ENCODE measurements around the gene EGFLAM.

Gene EGFLAM

GRCh38 chr5:38258319-38259061 is at the start of gene EGFLAM:
Gene EGFLAM, plus strand, starts transcription at chr5:38258559. Its CDS starts 196 bp downstream, at chr5:38258755.
- DNase-seq: peak; percentile 15

- no peak for DNase-seq
Measured at GRCh38 chr5:38208782-38209378, 49.5 kb upstream of the EGFLAM start.

GRCh38 chr5:38210676-38211353 is 47.5 kb upstream of the EGFLAM start:
- no peak for DNase-seq

DNA sequence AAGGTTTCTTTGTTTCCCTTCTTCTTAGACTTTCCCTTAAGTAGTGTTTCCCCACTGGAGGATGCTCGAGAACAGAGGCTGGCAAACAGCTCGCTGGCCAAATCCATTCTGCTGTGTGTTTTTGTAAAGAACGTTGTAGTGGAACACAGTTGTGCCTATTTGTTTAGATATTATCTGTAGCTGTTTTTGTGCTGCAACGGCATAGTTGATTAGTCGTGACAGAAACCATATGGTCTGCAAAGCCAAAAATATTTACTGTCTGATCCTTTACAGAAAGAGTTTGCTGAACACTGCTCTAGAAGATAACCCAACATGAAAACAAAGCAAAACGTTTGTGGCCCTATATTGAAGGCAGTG is 47.0 kb upstream of the EGFLAM start:
- no peak for DNase-seq

- no peak for DNase-seq
Measured at GRCh38 chr5:38212307-38212706, 46.1 kb upstream of the EGFLAM start.

- no peak for DNase-seq
Measured at GRCh38 chr5:38226091-38226490, 32.3 kb upstream of the EGFLAM start.

GRCh38 chr5:38228914-38229313 is 29.4 kb upstream of the EGFLAM start:
- DNase-seq: no peak

DNA sequence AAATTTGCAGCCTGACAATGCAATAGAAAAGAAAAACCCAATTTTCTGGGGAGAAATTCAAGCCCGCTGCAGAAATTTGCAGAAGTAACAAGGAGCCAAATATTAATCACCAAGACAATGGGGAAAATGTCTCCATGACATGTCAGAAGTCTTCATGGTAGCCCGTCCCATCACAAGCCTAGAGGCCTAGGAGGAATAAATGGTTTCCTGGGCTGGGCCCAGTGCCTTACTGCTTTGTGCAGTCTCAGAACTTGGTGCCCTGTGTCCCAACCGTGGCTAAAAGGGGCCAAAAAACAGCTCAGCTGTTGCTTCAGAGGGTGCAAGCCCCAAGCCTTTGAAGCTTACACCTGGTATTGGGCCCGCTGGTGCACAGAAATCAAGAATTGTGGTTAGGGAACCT is 23.6 kb upstream of the EGFLAM start:
- no peak for DNase-seq

- DNase-seq: no peak
Measured at GRCh38 chr5:38237681-38238080, 20.7 kb upstream of the EGFLAM start.

- DNase-seq: no peak
Measured at GRCh38 chr5:38240212-38240611, 18.1 kb upstream of the EGFLAM start.

GRCh38 chr5:38241655-38242054 is 16.7 kb upstream of the EGFLAM start:
- DNase-seq: no peak

DNA sequence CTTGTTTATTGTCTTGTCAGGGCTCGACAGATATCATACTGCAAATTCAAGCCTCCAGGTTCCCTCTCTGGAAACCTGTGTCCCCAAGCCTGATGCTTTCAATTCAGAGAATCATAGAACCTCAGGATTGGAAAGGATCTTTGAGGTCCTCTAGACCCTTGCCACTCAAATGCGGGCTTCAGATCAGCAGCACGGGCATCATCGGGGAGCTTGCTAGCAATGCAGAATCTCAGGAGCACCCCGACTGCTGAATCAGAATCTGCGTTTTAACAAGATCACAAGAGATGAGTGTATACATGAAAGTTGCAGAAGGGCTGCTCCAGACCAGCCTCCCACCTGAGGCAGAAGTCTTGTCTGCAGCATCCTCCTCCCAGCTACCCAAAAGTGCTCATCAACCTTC is 13.1 kb upstream of the EGFLAM start:
- no peak for DNase-seq

DNA sequence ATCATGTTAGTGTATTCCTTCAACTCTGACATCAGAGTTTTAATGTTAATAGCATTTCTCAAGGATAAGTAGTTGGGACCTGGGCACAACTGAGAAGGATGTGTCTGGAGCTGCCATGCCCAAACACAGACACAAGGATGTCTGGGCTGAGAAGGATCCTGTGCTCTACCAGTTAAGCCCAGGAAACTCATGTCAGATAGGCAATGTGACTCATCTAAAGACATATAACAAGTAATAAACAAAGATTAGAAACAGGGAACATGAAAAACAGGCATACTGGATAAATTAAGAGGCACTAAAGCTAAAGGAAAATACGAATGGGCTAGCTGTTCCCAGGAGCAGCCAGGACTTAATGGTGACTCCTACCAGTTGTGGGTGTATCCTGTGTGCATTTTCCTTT is 9.1 kb upstream of the EGFLAM start:
- DNase-seq: no peak

- DNase-seq: no peak
Measured at GRCh38 chr5:38249812-38250211, 8.5 kb upstream of the EGFLAM start.

DNA sequence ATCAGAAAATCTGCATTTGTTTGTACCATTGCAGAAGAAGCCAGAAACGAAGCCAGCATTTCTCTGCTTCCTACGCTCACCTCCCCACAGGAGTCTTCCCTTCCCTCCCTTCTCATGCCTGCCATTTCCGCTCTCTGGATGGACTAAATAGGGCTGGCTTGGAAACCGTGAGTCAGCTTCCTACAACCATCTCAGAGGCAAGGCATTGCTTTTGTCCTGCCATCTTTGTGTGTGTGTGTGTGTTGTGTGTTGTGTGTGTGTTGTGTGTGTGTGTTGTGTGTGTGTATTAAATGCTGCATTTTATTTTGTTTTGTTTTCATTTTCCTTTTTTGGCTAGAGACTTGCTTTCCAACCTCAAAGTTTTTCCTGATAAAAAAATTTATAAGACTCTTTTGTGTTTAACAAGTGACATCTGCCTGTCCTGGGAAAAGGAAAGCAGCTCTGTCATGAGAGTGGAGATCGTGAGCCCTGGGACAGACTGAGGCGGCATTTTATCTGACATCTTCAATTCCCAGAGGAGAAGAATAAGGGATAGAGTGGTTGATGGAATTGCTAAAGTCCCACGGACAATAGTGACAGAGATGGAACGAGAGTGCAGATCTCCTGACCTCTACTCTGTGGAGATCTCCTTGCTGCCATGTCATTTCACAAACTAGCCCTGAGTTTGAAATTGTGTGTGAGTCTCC is 7.5 kb upstream of the EGFLAM start:
- DNase-seq: no peak

- no peak for DNase-seq
Measured at GRCh38 chr5:38253759-38254158, 4.6 kb upstream of the EGFLAM start.

GRCh38 chr5:38257308-38258041 is 884 bp upstream of the EGFLAM start:
- no peak for DNase-seq

GRCh38 chr5:38258042-38258318 is 379 bp upstream of the EGFLAM start:
- no peak for DNase-seq

GRCh38 chr5:38259062-38259808 is 876 bp downstream of the EGFLAM start:
- no peak for DNase-seq

DNA sequence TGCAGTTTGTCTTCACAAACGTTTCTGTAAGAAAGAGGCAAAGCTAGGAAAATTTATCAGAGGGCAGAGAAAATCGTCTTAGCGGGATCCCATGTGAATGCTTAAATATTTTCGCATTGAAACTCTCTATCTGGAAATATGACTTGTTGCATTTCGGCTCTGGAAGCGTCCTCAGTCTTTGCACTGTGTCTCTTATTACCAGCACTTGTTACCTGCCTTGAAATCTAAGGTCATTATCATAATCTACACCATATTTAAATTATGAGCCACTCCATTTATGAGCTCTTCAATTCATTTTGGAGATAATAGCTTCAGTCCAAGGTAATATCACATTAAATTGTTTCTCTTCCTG is 1.4 kb downstream of the EGFLAM start:
- DNase-seq: no peak

GRCh38 chr5:38263983-38264382 is 5.6 kb downstream of the EGFLAM start:
- no peak for DNase-seq

GRCh38 chr5:38265546-38266179 is 7.3 kb downstream of the EGFLAM start:
- DNase-seq: peak; percentile 32

Data from activated naive CD4-positive, alpha-beta T cell treated with anti-CD3 and anti-CD28 coated beads, Interleukin-2, amount 50 U/mL, for 16 hours (primary cell).